ENCODE data around the gene SP9.

- TF ChIP-seq EZH2 (IDR thresholded peaks at IDR 0.05; ENCODE audit: borderline replicate concordance, low read depth, low read length), result no peak
- no peak for TF ChIP-seq NELFE (IDR thresholded peaks at IDR 0.05; ENCODE audit: insufficient read depth, insufficient read length)
- no peak for TF ChIP-seq SIN3A (IDR thresholded peaks at IDR 0.05; ENCODE audit: borderline replicate concordance in 2 of 2, control insufficient read depth in 1 of 2, low read depth in 2 of 2, low read length in 2 of 2)
- TF ChIP-seq POLR2A (conservative IDR thresholded peaks at IDR 0.05), result no peak
- no peak for TF ChIP-seq SNAPC5 (CRISPR knock-in tag; IDR thresholded peaks at IDR 0.05)
- TF ChIP-seq ZFP36 (IDR thresholded peaks at IDR 0.05; ENCODE audit: low read depth, low read length, partially characterized antibody), result peak; percentile 2
- TF ChIP-seq HDGF (IDR thresholded peaks at IDR 0.05), result no peak
- TF ChIP-seq CTCF (IDR thresholded peaks at IDR 0.05 in 2 of 3, conservative IDR thresholded peaks at IDR 0.05 in 1 of 3; ENCODE audit: insufficient read depth in 2 of 3, low read depth in 1 of 3, low read length in 3 of 3), result no peak
- no peak for TF ChIP-seq POLR2G (IDR thresholded peaks at IDR 0.05; ENCODE audit: low read depth, low read length)
These were observed 4.2 kb downstream of the SP9 start for GRCh38 chr2:174338671-174339560.
